HG03103 (cell line): ENCODE data around the gene HDAC11.
"Not testable (repeated sequence)": the region's sequence is repeated elsewhere in the genome, so short reads cannot be mapped to it uniquely, and the experiment has no call there.

ENCODE experiments used
- ATAC-seq: cut with Tn5 transposase; IDR thresholded peaks from one replicate; pipeline ENCODE4 v1.9.1; 2021; ENCODE audit warnings: low read depth; ENCODE audit not compliant: unreplicated experiment

Gene HDAC11, protein sequence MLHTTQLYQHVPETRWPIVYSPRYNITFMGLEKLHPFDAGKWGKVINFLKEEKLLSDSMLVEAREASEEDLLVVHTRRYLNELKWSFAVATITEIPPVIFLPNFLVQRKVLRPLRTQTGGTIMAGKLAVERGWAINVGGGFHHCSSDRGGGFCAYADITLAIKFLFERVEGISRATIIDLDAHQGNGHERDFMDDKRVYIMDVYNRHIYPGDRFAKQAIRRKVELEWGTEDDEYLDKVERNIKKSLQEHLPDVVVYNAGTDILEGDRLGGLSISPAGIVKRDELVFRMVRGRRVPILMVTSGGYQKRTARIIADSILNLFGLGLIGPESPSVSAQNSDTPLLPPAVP

DNA sequence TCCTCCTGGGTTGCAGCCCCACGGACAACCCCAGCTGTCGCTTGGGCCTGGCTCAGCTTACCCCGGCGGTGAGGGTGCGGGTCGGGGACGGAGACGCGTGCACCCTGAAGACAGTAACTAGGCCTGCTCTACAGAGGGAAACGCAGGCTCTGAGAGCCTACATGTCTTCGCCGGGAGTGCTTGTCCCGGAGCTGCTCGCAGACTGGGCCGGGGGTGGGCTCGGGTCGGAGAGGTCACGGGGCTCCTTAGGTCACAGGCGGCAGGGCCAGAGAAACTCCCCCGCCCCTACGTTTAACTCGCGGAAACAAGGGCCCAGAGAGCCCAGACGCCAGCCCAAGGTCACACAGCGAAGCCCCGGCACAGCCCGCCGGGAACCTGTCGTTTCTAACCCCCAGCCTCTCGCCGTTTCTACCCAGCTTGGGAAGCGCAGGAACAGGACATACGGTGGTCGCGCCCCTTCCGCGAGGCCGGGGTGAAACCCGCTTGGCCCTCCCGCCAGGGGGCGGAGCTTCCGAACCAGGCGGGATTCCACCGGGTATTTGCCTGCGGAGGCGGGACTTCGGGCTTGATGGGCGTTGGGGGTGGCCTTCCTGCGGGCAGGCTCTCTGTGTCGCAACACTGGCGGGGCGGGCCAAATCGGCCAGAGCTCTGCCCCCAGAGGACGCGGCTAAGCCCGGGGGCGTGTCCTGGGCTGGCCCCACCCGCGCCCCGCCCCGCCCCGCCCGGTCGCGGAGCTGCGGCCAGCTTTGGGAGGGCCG, at the start of gene HDAC11:
HDAC11 (plus strand) TSS at position 725 of the 758 bp plus-strand sequence. CDS start 42 bp downstream, outside the sequence.
- peak; percentile 90 for ATAC-seq

DNA sequence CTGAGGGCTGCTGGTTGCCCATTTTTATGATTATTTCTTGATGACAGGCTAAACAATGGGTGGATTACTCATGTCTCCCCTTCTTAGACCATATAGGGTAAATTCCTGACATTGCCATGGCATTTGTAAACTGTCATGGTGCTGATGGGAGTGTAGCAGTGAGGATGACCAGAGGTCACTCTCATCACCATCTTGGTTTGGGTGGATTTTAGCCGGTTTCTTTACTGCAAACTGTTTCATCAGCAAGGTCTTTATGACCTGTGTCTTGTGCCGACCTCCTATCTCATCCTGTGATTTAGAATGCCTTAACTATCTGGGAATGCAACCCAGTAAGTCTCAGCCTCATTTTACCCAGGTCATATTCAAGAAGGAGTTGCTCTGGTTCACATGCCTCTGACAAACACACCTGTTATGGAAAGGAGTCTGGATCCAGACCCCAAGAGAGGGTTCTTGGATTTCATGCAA, 49.7 kb upstream of the HDAC11 start:
- not testable (repeated sequence) for ATAC-seq

DNA sequence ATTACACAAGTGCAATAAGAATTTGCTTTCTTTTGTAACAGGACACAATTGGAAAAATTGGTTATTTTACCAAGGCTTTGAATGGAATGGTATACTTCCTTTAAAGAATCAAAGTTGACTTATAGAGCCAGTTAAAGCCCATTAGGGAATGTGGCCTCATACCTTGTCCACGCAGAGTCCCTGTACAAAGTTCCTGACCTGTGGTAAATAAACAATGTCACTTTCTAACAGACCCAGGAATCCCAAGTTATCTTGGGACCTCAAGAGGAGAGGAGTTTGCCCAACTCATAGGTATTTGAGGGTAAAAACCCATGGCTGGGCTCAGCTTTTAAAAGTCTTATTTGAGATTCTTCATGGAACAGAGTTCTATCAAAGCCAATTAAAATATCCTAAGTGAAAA, 48.0 kb upstream of the HDAC11 start:
- no peak for ATAC-seq

DNA sequence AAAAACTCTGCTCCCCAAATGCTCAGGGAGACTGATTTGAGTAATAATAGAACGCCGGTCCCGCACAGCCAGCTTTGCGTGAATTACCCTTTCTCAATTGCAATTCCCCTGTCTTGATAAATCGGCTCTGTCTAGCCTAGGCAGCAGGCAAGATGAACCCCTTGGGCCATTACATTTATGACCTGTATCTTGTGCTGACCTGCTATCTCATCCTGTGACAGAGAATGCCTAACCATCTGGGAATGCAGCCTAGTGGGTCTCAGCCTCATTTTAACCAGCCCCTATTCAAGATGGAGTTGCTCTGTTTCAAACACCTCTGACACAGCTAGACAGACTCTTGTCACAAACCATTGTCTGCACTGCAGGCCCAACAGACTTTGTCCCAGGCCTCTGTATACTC, 46.2 kb upstream of the HDAC11 start:
- ATAC-seq, result no peak

DNA sequence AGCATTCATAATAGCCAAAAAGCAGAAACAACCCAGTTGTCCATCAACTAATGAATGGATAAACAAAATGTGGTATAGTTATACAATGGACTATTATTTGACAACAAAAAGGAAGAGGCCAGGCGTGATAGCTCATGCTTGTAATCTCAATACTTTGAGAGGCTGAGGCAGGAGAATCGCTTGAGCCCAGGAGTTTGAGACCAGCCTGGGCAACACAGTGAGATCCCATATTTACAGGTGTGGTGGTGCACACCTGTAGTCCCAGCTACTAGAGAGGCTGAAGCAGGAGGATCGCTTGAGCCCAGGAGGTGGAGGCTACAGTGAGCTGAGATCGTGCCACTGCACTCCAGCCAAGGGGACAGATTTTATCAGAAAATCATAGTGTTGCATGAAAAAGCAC, 43.9 kb upstream of the HDAC11 start:
- ATAC-seq, result not testable (repeated sequence)

DNA sequence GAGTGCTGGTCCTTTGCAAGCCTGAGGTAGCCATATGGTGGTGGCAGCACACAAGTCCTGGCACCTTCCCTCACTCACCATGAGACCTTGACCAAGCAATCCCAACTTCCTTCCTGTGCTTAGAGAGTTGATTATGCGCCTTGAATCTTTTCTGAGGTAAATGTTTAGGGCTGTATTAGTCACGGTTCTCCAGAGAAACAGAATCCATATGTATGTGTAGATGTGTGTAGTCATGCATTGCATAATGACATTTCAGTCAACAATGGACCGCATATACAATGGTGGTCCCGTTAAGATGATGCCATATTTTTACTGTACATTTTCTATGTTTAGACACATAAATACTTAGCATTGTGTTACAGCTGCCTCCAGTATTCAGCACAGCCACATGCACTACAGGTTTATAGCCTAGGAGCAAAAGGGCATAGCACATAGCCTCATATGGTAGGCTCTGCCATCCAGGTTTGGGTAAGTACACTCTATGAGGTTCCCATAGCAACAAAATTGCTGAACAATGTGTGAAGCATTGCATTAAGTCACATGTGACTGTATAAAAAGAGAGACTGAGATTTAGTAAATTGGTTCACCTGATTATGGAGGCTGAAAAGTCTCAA, 39.8 kb upstream of the HDAC11 start:
- no peak for ATAC-seq

DNA sequence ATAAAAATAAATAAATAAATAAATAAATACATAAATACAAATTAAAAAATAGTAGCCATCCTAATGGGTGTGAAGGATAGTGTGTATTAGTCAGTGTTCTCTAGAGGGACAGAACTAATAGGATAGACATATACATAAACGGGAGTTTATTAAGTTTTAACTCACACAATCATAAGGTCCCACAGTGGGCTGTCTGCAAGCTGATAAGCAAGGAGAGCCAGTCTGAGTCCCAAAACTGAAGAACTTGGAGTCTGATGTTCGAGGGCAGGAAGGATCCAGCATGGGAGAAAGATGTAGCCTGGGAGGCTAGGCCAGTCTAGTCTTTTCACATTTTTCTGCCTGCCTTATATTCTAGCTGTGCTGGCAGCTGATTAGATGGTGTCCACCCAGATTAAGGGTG, 37.2 kb upstream of the HDAC11 start:
- not testable (repeated sequence) for ATAC-seq

DNA sequence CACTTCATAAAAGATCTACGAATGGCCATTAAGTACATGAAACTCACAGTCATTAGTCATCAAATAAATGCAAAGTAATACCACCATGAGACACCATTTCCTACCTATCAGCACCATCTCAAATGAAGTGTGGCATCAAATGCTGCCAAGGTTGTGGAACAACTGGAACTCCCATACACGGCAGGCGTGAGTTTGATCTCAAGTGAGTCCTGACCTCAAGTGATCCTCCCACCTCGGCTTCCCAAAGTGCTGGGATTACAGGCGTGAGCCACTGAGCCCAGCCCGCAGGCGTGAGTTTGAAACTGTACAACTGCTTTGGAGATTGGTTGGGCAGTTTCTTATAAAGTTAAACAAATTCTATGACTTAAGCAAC, 28.8 kb upstream of the HDAC11 start:
- ATAC-seq, result no peak

DNA sequence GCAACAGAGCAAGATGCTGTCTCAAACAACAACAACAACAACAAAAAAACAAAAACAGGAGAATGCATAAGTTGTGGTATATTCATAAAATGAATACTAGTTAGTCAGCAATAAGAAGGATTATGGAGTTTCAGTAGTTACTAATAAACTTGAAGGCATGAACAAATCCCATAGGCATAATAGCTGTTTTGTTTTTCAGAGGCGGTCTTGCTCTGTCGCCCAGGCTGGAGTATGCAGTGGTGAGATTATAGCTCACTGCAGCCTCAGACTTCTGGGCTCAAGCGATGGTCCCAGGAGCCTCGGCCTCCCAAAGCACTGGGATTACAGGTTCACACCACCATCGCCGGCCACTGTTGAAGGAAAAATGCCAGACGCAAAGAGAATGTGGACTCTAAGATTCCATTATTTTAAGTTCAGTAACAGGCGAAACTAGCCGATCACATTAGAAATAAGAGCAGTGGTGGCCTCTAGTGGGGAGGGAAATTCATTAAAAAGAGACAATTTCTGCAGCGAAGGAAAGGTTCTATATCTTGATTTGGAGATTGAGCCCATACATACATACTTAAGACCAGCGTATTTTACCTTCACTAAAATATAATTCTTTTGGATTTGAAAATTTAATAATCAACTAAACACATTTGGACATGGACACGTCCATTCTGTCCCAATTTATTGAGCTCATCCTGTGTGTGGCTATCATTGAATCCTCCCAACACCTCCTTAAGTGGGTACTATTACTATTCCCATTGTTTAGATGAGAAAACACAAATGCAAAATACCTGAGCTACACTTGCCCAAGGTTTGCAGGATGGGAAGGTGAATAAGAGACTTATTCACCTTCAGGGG, 27.4 kb upstream of the HDAC11 start:
- ATAC-seq, result no peak

DNA sequence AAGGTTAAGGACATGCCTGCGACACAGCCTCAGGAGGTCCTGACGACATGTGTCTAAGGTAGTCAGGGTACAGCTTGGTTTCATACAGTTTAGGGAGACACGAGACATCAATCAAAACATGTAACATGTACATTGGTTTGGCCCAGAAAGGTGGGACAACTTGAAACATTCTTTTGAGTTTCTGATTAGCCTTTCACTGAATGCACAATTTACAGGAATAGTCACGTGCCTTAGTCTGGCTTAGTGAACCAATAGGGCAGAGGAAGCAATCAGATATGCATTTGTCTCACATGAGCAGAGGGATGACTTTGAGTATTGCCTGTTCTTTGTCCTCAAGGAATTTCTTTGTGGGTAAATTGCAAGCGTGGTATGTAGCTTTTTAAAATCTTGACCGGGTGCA, 24.5 kb upstream of the HDAC11 start:
- no peak for ATAC-seq

DNA sequence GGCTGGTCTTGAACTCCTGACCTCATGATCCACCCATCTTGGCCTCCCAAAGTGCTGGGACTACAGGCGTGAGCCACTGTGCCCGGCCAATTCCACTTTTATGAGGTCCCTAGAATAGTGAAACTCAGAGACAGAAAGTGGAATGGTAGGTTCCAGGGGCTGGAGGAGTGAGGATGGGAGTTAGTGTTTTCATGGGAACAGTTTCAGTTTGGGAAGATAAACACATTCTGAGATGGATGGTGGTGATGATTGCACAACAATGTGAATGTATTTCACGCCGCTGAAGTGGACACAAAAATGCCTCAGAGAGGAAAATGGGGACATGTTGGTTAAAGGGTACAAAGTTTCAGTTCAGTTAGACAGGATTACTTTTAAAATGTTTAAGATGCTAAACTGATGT, 22.5 kb upstream of the HDAC11 start:
- no peak for ATAC-seq

DNA sequence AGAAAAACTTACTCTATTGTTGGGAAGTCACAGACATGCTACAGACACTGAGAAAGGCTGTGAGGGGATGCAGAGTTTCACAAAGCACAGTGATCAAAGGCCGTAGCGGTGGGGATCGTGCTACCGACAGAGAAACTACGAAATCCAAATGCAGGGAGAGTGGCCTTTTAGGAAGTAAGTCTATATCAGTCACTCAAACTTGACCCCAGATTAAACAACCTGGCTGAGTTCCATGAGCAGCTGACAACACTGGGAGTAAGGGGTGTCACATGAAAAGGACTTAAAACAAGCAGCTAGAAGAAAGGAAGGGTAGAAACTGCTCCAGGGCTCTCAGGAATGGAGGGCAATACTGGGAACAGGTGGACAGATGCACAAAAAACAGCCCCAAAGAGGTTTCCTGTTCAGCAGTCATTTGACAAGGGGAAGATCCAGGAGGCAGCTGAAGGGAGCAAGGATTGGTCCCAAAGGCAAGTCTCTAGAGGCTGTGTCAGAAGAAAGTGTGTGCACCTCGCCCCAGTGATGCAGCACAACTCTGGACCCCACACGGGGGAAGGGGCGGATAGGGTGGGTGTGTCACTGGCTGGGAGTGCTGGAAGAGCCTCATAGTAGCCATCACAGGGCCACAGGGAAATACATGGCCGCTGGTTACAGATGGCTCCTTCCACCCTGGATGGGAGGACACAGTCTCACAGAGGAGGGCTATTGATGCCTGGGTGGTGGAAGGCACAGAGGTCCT, 20.3 kb upstream of the HDAC11 start:
- ATAC-seq, result no peak

DNA sequence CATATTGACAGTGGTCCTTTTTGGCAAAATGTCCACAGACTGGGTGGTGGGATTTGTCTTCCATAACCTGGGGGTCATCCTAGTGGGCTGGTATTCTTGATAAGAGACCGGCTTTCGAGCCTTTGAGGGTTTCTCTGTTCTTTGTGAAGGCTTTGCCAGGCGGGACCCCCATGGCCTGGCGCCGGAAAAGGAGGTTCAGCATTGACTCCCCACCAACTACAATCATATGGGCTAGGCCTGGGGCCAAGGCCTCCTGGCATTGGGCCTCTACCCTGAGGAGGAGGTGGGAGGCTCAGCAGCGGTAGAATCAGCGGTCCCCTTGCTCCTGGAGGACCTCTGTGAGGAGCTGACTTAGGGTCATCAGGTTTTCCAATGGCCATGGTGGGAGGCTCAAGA, 19.8 kb upstream of the HDAC11 start:
- ATAC-seq, result no peak

DNA sequence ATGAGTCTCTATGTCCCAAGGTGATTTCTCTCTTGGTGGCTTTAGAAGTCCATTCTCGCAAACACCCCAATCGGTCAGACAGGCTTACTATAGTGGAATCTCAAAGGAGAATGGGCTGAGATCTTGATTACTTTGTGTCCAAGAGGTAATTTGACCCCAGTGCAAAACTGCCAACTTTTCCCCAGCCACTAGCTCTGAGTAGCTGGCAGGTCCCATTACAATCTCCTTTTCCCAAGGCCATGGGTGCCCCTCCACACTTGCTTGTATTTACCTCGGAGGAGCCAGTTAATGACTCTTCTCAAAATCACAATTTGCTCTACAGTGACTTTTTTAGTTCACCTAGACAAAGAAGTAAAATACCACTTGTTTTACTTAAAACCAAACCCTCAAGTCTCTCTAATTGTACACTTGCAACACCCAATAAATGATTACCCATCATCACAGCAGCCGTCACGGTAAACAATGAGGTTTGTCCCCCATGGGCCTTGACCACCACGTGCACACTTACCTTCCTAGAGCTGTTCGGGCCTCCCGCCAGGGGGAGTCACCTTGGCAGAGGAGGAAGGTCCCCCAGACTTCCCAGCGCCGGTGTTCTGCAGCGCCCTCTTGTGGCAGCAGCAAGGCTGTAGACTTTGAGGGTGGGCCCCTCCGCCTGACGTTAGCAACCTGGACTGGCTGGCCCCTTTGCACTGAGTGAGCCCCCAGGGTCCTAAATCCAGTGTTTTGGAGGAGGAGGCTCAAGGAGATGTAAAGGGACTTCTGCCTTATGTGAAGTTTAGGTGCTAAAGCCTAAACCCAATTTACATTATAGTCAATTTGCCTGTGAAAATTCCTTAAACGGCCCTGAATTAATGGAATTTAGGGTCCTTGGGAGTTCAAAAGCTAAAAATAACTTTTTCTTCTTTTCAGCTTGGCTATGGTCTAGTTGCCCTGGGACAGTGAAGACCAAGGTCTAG, 18.7 kb upstream of the HDAC11 start:
- ATAC-seq, result no peak

DNA sequence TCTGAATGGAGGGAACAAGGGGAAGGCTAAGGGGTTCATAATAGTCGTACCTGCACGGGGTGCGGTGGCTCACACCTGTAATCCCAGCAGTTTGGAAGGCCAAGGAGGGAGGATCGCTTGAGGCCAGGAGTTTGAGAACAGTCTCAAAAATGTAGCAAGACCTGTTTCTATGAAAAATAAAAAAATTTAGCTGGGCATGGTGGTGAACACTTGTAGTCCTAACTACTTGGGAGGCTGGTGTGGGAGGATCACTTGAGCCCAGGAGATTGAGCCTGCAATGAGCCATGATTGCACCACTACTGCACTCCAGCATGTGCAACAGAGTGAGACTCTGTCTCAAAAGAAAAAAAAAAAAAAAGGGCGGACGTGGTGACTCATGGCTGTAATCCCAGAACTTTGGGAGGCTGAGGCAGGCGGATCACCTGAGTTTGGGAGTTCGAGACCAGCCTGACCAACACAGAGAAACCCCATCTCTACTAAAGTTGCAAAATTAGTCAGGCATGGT, 17.9 kb upstream of the HDAC11 start:
- no peak for ATAC-seq

DNA sequence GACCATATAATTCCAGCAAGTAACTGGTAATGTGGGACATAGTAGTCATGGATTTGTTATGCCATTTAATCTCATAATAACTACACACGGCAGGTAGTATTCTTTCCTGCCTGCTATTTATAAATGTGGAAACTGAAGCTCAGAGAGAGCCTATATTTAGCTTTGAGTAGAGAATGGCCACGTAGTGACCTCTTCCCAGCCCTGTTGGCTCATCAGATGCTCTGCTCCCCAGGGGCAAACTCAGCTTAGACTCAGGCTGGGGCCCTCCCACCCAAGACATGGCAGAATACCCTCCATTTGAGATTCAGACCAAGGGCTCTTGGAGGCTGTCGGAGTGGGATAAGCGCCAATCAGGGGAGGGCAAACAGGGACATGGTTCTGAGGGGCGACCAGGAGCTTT, 17.3 kb upstream of the HDAC11 start:
- ATAC-seq, result no peak

DNA sequence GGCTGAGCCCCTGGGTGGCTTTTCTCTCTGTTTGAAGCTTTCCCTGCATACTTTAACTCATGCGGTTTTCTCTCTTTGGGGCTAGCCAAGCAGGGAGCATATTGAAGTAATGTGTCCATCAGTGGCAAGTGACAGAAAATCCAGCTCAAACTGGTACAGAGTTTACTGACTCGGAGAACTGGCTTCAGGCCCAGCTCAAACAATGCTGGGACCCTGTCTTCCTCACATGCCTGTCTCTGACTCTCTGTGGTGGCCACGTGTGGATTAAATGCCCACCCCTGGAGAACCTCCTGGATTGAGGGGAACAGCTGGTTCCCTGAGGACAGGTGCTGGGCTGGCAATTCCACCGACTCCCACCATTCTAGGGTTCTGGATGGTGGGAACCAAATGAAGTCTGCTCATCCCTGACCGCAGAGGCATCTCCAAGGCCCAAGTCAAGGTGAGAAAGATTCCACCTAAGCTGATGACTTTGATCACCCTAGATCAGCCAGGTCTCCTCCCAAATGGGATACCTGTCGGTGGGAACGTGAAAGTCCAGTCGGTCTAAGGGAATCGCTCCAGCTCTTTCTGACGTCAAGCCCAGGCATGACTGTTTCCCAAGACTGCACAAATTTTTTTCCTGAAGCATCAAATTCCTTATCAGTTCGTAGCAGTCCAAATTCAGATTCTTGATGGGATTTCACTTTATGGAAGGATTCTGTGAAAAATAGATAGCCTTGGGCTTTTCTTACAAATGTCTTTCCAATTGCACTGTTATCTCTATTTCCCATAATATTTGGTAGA, 16.3 kb upstream of the HDAC11 start:
- ATAC-seq, result no peak
